Measurements from ENCODE around the gene BCDIN3D.

DNA sequence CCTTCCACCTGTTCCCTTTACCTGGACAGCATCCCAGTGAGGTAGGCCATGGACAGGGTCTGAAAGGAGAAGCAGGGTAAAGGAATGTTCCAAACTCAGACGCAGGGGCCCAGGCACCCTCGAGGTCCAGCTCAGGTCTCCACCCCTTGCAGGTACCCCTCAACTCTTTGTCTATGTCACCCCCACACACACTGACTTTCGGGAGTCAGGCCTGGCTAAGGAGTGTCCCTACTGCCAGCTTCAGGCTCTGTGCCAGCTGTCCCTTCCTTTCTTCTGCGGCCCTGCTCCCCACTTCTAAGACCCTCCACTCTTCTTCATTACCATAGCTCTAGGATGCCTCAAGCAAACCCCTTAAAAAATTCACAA, 47.2 kb upstream of the BCDIN3D start:
- no peak for TF ChIP-seq POLR2A (IDR thresholded peaks at IDR 0.05)
- TF ChIP-seq, protein P1, sequence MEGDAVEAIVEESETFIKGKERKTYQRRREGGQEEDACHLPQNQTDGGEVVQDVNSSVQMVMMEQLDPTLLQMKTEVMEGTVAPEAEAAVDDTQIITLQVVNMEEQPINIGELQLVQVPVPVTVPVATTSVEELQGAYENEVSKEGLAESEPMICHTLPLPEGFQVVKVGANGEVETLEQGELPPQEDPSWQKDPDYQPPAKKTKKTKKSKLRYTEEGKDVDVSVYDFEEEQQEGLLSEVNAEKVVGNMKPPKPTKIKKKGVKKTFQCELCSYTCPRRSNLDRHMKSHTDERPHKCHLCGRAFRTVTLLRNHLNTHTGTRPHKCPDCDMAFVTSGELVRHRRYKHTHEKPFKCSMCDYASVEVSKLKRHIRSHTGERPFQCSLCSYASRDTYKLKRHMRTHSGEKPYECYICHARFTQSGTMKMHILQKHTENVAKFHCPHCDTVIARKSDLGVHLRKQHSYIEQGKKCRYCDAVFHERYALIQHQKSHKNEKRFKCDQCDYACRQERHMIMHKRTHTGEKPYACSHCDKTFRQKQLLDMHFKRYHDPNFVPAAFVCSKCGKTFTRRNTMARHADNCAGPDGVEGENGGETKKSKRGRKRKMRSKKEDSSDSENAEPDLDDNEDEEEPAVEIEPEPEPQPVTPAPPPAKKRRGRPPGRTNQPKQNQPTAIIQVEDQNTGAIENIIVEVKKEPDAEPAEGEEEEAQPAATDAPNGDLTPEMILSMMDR (IDR thresholded peaks at IDR 0.05 in 8 of 11, conservative IDR thresholded peaks at IDR 0.05 in 3 of 11): no peak

All from spleen (tissue), 7 donors.